Loucy (cell line): ENCODE measurements around the gene GRID2.

Source experiments
- EZH2phosphoT487 ChIP-seq: fragments of 200-600 bp; IDR thresholded peaks from 2 replicates; pipeline ENCODE4 v1.6.1; 2018; ENCODE audit warnings: antibody characterized with exemption, mild to moderate bottlenecking, moderate library complexity, borderline replicate concordance
- TF ChIP-seq, protein P1 (sequence below): fragments of 200-600 bp; sonication (generic); conservative IDR thresholded peaks from 2 replicates; pipeline ENCODE4 v1.5.1; 2014; ENCODE audit warnings: mild to moderate bottlenecking, antibody characterized with exemption, low read length

DNA sequence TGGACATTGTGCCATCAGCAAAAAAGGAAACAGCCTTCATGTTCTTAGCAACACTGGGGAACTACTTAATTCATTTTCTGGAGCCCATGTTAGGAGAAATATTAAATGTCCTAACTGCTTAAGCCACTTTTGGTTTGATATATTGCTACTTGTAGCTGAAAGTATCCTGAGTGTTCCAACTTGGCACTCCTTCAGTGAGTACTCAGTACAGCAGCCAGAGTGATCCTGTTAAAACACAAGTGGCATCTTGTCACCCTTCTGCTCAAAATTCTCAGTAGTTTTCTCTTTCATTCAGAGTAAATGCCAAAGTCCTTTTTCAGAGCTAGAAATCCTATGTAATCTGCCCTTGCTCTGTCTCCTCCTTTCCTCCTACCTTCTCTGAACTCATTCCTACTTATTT lies 522.0 kb downstream of the GRID2 start:
- TF ChIP-seq, protein P1, sequence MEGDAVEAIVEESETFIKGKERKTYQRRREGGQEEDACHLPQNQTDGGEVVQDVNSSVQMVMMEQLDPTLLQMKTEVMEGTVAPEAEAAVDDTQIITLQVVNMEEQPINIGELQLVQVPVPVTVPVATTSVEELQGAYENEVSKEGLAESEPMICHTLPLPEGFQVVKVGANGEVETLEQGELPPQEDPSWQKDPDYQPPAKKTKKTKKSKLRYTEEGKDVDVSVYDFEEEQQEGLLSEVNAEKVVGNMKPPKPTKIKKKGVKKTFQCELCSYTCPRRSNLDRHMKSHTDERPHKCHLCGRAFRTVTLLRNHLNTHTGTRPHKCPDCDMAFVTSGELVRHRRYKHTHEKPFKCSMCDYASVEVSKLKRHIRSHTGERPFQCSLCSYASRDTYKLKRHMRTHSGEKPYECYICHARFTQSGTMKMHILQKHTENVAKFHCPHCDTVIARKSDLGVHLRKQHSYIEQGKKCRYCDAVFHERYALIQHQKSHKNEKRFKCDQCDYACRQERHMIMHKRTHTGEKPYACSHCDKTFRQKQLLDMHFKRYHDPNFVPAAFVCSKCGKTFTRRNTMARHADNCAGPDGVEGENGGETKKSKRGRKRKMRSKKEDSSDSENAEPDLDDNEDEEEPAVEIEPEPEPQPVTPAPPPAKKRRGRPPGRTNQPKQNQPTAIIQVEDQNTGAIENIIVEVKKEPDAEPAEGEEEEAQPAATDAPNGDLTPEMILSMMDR, result no peak
- no peak for TF ChIP-seq EZH2phosphoT487
